HG02885 (cell line): ENCODE measurements around the gene SYT11.
"Not testable (repeated sequence)": the region's sequence is repeated elsewhere in the genome, so short reads cannot be mapped to it uniquely, and the experiment has no call there.

ENCODE experiments used
- ATAC-seq: cut with Tn5 transposase; IDR thresholded peaks from one replicate; pipeline ENCODE4 v1.9.1; 2021; ENCODE audit warnings: mild to moderate bottlenecking; ENCODE audit not compliant: unreplicated experiment, poor library complexity

The SYT11 gene, protein sequence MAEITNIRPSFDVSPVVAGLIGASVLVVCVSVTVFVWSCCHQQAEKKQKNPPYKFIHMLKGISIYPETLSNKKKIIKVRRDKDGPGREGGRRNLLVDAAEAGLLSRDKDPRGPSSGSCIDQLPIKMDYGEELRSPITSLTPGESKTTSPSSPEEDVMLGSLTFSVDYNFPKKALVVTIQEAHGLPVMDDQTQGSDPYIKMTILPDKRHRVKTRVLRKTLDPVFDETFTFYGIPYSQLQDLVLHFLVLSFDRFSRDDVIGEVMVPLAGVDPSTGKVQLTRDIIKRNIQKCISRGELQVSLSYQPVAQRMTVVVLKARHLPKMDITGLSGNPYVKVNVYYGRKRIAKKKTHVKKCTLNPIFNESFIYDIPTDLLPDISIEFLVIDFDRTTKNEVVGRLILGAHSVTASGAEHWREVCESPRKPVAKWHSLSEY

DNA sequence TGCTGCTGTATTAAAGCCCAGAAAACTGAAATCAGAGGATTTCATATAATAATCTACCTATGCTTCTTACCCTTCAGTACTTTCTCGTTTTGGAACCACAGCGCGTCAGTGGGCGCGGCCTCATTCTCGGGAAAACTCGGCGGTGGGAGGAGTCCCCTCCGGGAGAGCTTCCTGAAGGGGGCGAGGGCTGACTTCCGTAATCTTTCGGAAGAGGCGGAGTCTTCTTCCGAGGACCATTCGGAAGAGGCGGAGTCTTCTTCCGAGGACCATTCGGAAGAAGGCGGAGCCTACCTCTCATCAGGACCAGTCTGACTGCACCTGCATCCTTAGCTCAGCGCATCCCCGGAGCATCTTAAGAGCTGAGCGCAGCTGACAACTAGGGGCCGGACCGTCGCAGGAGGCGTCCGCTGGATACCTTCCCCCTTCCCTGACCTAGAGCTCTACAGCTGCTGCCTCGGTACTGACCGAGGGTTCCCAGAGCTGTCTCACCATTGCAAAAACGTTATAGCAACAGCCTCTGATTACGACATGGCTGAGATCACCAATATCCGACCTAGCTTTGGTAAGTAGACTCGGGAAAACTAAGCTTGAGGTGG lies at the start of gene SYT11:
TSS of gene SYT11 (plus strand) at position 334 of the 596 bp plus-strand sequence. CDS start at position 529, 195 bp downstream.
- ATAC-seq = peak; percentile 75

DNA sequence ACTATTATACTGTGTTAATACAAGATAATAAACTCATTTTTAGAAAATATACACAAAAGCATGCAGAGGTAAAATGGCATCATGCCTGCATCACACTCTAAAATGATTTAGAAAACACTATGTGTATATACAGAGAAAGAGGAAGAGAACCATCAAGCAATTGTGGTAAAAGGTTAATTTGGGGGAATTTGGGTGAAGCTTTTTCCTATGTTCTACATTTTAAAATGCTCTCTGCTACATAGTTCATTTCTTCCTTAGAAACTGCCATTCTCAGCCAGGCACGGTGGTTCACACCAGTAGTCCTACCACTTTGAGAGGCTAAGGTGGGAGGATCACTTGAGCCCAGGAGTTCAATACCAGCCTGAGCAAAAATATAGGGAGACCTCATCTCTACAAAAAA lies 46.5 kb upstream of the SYT11 start:
- ATAC-seq = no peak

DNA sequence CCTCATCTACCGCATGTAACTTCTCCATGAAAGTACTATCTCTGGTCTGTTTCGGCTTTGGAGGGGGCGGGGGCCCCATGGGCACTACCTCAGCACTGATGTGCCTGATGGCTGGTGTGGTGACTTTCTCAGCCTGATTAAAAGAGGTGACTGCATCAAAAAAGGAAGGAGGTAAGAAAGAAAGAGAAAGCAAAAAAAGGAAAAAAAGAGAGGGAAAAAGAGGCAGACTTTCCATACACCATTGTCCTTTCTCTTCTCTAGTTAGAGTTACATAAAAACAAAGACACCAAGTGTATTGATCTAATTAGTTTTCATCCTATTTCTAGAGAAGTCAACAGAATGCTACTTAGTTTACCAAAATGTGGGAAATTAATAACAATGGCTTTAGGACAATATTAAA lies 45.7 kb upstream of the SYT11 start:
- ATAC-seq = no peak

DNA sequence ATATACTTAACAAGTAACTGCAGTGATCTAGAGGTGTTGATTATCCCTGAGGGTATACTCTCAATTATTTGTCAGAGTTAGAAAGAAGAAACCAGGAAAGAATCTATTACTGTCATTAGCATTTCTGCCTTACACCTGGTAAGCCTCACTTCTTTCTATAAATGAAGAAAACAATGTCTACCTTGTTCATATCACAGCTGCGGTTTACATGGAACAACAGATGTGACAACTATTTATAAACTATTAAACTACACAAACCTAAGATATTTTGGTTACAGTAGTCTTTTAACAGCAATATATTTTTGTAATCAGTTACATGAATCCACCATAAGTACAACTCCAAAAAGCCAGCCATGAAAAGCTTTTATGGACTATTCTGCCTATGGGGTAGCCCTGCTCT lies 43.0 kb upstream of the SYT11 start:
- no peak for ATAC-seq

DNA sequence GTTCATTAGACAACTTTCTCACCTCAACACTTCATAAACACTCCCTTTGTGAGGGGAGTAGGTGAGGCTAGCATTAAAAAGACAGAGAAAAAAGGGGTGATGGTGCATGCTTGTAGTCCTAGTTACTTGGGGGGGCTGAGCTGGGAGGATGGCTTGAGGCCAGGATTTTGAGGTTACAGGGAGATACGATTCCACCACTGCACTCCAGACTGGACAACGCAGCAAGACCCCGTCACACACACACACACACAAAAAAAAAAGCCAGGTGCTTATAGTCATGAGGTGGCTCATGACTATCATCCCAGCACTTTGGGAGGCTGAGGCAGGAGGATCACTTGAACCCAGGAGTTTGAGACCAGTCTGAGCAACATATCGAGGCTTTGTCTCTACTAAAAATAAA lies 31.9 kb upstream of the SYT11 start:
- no peak for ATAC-seq

DNA sequence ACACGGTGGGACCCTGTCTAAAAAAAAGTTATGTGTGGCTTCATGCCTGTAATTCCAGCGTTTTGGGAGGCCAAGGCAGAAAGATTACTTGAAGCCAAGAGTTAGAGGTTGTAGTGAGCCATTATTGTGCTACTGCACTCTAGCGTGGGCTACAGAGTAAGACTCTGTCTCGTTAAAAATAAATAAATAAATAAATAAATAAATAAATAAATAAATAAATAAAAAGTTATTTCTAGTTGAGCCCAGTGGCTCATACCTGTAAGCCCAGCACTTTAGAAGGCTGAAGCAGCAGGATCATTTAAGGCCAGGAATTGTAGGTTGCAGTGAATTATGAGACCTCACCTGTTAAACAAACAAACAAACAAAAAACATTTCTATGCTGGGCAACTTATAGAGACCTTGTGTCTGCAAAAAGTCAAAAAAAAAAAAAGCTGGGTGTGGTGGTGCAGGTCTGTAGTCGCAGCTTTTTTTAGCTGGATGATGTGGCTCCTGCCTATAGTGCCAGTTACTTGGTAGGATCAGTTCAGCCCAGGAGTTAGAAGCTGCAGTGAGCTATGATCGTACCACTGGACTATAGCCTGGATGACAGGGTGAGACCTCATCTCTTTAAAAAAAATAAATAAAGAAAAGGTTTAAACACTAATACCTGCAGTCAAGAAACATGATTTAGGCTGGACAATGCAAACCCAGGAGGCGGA lies 27.9 kb upstream of the SYT11 start:
- no peak for ATAC-seq

DNA sequence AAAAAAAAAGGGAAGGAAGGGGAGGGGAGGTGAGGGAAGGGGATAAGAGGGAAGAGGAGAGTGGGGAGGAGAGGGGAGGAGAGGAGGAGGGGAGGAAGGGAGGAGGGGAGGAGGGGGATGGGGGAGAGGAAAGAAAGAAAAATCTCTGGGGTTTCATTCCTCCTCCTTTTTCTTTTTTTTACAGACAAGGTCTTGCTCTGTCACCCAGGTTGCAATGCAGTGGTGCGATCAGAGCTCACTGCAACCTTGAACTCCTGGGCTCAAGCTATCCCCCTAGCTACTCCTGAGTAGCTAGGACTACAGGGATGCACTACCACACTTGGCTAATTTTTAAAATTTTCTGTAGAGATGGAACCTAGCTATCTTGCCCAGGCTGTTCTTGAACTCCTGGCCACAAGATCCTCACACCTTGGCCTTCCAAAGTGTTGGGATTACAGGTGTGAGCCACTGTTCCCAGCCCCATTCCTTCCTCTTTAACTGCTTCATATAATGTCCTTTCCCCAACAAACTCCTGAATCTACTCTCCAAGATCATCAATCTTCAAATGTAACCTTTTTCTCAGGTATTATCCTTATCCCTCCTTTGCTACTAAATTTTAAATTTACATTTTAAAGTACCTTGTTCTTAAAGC lies 25.6 kb upstream of the SYT11 start:
- no peak for ATAC-seq

DNA sequence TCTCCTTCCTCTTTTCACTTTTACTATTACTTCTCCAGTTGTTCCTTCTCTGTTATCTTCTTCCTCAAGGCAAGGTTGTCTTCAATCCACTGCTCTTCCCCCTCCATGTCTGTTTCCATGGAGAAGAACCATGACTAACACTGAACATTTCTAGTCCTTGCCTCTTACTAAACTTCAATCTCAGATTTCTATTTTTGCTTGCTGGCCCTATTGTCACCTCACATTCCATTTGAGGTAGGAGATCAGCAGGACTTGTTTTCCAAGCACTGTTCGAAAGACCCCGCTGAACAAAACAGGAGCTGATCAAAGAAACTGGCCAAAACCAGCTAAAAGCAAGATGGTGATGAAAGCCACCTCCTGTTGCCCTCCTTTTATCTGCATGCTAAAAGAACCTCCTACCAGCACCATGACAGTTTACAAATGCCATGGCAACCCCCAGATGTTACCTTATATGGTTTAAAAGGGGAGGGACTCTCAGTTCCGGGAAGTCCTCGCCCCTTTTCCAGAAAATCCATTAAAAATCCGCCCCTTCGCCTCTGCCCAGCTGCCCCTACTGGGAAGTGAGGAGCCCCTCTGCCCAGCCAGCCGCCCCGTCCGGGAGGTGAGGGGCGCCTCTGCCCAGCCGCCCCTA lies 25.0 kb upstream of the SYT11 start:
- no peak for ATAC-seq

DNA sequence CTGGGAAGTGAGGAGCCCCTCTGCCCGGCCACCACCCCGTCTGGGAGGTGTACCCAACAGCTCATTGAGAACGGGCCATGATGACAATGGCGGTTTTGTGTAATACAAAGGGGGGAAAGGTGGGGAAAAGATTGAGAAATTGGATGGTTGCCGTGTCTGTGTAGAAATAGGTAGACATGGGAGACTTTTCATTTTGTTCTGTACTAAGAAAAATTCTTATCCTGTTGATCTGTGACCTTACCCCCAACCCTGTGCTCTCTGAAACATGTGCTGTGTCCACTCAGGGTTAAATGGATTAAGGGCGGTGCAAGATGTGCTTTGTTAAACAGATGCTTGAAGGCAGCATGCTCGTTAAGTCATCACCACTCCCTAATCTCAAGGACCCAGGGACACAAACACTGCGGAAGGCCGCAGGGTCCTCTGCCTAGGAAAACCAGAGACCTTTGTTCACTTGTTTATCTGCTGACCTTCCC lies 24.4 kb upstream of the SYT11 start:
- ATAC-seq = not testable (repeated sequence)

DNA sequence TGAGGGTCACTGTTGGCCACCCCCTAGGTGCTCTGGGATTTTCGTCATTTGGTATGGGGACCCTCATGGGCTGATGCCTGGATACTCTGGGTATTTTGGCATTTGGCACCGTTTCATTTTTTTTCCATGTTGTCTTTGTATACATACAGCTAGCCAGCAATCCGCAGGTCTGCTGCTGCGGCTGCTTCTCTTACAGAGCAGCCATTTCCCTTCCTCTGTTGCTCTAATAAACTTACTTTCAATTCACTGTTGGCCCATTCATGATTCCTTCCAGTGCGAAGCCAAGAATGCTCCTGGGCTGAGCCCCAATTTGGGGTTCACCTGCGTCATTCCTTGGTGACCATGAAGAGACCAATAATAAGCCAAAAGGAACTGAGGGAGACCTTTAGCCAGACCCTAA lies 23.8 kb upstream of the SYT11 start:
- ATAC-seq = no peak

DNA sequence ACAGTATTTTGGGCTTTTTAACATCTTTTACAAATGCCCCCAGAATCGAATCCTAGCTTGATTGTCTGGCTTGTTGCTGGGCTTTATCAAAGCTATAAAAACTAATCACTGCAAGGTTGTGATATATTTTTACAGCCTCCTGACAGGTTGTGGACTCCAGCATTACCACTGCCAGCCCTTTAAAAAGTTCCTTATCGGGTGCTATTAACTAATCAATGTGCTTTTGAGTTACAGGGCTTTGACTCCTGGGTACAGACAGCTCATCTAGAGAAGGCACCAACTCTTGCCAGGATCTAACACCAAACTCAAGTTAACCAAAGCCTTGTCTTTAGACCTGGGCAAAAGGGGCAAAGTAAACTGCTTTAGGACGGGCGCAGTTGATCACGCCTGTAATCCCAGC lies 19.0 kb upstream of the SYT11 start:
- no peak for ATAC-seq

DNA sequence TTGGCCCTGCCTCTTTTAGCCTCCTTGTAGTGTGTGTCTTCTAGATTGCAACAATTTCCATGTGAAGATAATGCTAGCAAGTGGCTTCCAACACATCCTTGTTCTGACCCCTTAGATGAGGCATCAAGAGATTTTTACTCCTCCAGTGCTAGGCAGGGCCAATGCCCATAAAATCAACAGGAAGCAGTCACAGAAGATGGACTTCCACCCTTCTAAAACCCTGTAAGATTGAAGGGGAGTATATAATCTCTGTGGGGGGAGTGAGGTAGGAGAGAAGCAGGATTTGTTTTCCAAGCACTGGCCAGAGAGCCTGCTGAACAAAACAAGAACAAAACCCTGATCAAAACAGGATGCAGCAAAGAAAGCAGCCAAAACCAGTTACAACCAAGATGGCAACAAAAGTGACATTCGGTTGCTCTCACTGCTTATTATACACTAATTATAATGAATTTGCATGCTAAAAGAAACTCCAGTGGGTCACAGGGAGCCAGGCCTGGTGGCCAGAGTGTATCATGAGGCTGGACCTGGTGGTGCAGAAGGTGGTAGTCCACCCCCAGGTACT lies 14.4 kb upstream of the SYT11 start:
- ATAC-seq = no peak

DNA sequence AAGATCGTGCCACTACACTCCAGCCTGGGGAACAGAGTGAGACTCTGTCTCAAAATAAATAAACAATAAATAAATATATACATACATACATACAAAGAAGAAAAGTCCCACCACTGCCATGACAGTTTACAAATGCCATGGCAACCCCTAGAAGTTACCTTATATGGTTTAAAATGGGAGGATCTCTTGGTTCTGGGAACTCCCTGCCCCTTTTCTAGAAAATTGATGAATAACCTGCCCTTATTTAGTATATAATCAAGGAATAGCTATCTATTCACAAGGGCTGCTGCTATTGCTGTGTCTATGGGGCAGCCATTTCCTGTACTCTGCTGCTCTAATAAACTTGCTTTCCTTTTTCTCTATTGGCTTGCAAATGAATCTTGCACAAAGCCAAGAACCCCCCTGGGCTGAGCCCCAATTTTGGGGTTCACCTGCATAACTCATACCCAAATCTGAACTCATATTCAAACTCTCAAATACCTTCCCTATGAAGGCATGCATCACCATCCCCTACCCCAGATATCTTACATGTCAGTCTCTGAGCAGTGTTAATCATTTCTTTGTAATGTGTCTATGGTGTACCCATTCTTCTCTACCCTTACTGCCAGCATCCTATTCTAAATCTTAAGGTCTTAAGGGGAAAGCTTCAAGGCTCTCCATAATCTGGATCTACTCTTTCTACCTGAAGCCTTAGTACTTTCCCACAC lies 11.4 kb upstream of the SYT11 start:
- ATAC-seq = no peak

DNA sequence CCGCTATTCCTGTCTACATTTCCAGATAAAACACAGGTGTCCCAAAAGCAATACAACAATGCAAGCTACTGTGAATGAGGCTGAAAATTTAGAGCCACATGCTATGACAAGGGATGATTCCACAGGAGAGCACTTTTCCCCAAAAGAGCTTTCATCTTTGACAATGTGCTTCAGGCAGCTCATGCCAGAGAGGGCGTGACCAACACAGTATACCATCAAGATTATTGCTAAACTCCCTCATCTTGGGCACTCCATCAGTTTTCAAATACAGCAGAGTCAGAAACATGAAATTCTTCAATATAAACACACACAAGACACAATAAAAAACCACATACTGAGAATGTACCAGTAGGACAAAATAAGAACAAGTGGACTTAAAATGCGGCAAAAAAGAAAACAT lies 9.0 kb upstream of the SYT11 start:
- ATAC-seq = no peak

DNA sequence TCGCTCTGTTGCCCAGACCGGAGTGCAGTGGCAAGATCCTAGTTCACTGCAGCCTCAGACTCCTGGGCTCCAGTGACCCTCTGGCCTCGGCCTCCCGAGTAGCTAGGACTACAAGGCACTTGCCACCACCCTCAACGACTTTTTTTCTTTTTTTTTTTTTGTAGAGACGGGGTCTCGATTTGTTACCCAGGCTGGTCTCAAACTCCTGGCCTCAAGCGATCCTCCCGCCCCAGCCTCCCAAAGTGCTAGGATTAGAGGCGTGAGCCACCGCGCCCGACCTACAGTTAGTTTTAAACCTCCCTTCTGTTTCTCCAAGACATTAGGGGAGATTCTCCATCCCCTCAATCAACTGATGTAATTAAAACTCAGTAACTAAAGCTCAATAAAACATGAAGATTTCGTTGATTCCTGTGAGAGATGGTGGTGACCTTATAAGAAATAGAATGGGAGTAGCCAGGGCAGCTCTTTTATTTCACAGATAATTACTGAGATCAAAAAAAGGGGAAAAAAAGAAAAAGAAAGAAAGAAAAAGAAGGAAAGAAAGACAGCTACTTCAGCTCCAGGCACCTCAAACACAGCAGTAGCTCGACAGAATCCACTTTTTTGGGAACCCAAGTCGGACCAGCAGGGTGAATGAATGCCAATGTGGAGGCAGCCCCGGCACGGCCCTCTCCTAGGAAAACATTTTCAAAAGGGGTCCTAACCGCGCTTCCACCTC lies 3.0 kb upstream of the SYT11 start:
- ATAC-seq = no peak

DNA sequence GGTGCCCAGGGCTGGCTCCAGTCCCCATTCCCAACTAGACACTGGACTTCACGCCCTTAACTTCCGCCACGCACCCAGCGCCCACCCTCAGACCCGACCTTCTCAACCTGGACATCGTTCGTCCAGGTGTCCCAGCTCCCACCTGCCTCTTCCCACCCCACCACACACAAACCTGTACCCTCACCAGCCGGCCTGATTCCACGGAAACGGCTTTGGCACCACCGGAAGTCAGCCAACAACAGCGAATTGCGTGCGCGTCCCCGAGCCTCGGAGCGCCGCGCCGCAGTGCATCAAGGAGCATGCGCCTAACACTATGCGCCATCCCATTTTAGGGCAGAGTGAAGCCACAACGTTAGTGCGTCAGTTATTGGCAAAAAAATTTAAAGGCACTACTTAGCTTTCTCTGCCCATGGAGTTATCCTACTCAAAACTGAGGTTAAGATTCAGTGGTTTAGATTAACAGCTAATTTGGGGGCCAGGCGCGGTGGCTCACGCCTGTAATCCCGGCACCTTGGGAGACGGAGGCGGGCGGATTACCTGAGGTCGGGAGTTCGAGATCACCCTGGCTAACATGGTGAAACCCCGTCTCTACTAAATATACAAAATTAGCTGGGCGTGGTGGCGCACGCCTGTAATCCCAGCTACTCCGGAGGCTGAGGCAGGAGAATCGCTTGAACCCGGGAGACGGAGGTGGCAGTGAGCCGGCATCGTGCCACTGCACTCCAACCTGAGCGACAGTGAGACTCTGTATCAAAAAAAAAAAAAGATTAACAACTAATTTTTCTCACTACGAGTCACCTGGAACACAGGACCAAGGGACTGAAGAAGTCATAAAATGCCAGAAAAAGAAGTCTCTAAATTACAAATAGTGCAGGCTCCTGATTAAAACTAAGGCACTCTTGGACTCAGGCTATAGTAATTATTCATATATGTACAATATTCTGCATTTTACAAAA lies 2.1 kb upstream of the SYT11 start, which contains the start of gene GON4L:
TSS of gene GON4L (minus strand) at position 240 of the 956 bp plus-strand sequence. CDS start 3,434 bp downstream, outside the sequence.
- ATAC-seq = peak; percentile 54

DNA sequence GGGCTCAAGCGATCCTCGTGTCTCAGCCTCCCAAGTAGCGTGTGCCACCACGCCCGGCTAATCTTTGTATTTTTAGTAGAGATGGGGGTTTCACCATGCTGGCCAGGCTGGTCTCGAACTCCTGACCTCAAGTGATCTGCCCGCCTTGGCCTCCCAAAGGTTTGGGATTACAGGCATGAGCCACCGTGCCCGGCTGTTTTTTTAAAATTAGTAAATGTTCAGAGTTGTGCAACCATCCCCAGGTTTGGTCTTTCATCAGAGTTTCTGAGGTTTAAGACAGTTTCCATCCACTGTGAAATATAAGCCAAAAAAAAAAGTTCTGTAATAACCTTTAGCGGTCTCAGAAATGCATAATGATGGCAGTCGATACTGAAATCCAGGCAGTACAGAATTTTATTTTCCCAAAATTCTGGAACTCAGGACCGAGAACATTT lies 550 bp upstream of the SYT11 start:
- peak; percentile 11 for ATAC-seq
